GM12891 (cell line): ENCODE results near the gene SLX4IP.

Experiments used
- POLR2AphosphoS5 ChIP-seq: IDR thresholded peaks from 2 replicates; pipeline ENCODE4 v1.6.1; 2011; ENCODE audit warnings: low read depth, low read length, control low read depth
- TAF1 ChIP-seq: IDR thresholded peaks from 2 replicates; pipeline ENCODE4 v1.6.1; 2011; ENCODE audit warnings: low read depth, low read length, control low read depth

GRCh38 chr20:10671221-10671918 is 236.3 kb downstream of the SLX4IP start:
- TF ChIP-seq TAF1 (no peak), POLR2AphosphoS5 (no peak)
